ENCODE data around the gene ACTN1. TPM values are rescaled to one million over a fixed set of nuclear protein-coding genes. Genes with fewer than 3 reads are reported as not detected.

Gene ACTN1
- total and polyA plus RNA-seq, 2 of the 8 experiments (the other 6 are each of a cell fraction or from before 2014, with no cell fraction given): 236 to 262 TPM

DNA sequence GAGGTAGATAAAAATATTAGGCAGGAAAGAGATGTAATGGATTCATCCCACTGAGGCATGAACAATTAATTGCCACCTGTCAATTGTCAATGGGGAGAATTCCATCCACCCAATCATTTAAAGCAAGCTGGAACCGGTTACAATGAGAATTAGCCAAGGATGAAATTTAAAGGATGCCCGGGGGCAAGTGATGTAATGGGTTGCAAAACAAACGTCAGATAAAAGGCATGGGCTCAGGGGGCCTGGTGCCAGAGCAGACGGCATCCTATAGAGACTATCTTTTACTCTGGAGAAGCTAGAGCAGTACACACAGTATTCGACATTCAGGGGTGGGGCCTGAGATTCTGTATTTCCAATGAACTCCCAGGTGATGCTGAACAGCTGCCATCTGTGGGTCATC, 105.7 kb downstream of the ACTN1 start:
- WGBS, 2 experiments (ENCODE audit: extremely low coverage in 1 of 2, insufficient coverage in 1 of 2, insufficient read length in 1 of 2, insufficient replicate concordance in 2 of 2, low coverage in 1 of 2, low lambda C conversion rate in 2 of 2, missing lambda C conversion rate in 1 of 2): 83% methylated on average over 5 of the region's 5 CpGs; no CpG with 5 or more reads in 1 of the 2 experiments
- H4K8ac ChIP-seq (ENCODE audit: extremely low read depth, insufficient read depth, low read length): no peak overlapping the region
- TF ChIP-seq FOSL1 (IDR thresholded peaks at IDR 0.05; ENCODE audit: insufficient read depth, low read depth, low read length) (no peak), JUN (IDR thresholded peaks at IDR 0.05; ENCODE audit: low read depth, low read length) (no peak), SIN3A (conservative IDR thresholded peaks at IDR 0.05 in 1 of 2, IDR thresholded peaks at IDR 0.05 in 1 of 2; ENCODE audit: low read depth in 1 of 2, low read length in 2 of 2) (no peak), CHD1 (IDR thresholded peaks at IDR 0.05; ENCODE audit: low read depth, low read length) (no peak), SIRT6 (IDR thresholded peaks at IDR 0.05; ENCODE audit: low read length) (no peak), GTF2F1 (IDR thresholded peaks at IDR 0.05; ENCODE audit: borderline replicate concordance, low read depth, low read length) (no peak), CTBP2 (IDR thresholded peaks at IDR 0.05; ENCODE audit: borderline replicate concordance, insufficient read depth, insufficient read length, low read length) (no peak)
- TF ChIP-seq, protein P1, sequence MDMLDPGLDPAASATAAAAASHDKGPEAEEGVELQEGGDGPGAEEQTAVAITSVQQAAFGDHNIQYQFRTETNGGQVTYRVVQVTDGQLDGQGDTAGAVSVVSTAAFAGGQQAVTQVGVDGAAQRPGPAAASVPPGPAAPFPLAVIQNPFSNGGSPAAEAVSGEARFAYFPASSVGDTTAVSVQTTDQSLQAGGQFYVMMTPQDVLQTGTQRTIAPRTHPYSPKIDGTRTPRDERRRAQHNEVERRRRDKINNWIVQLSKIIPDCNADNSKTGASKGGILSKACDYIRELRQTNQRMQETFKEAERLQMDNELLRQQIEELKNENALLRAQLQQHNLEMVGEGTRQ (IDR thresholded peaks at IDR 0.05; ENCODE audit: low read length): no peak
- DNase-seq (ENCODE audit: low read depth in 1 of 2, low spot score in 2 of 2) (no peak), FAIRE-seq (no peak)
- no peak overlapping the region for H3K23ac ChIP-seq (ENCODE audit: insufficient read length)
- H2AK5ac ChIP-seq (ENCODE audit: low read depth, low read length): no peak overlapping the region
- no peaks in the 10 kb centered on the region for H3K23me2 ChIP-seq (ENCODE audit: low read depth, low read length)
- H3K79me2 ChIP-seq (ENCODE audit: control insufficient read depth in 1 of 2, insufficient read depth in 2 of 2, low read length in 2 of 2): no peaks in the 10 kb centered on the region
- H2AFZ ChIP-seq (ENCODE audit: low read length): no peak overlapping the region
- H3K18ac ChIP-seq (ENCODE audit: extremely low read depth, low read length): no peak overlapping the region
- H3K27me3 ChIP-seq (replicated peaks in 1 of 4; ENCODE audit: control insufficient read depth in 3 of 4, extremely low read depth in 1 of 4, insufficient read depth in 3 of 4, low read length in 3 of 4): no peaks in the 10 kb centered on the region
- H3K56ac ChIP-seq (replicated peaks; ENCODE audit: insufficient read length, low read depth, low read length): no peak overlapping the region
- no peak overlapping the region for H4K5ac ChIP-seq (ENCODE audit: insufficient read length, low read depth, low read length)
- H3K27ac ChIP-seq (ENCODE audit: low read depth, low read length): no peak overlapping the region
- ChIA-PET POLR2A (ENCODE audit: partially characterized antibody) (interaction anchor here (1.2 to 1.8 kb wide), 4 partner anchors 10 to 24 kb away, joined by 3 to 6 read pairs (median 5); no protein-coding TSS in a partner anchor), CTCF (ENCODE audit: partially characterized antibody) (interaction anchor here (0.8 to 3.9 kb wide), 7 partner anchors 10 to 234 kb away, joined by 3 to 25 read pairs (median 7); no protein-coding TSS in a partner anchor)
- no peaks in the 10 kb centered on the region for H3K9me3 ChIP-seq (ENCODE audit: insufficient read depth in 2 of 2, low read depth in 1 of 2, low read length in 1 of 2)
- H4K91ac ChIP-seq (replicated peaks; ENCODE audit: insufficient read length, low read length): no peak overlapping the region
- H2BK20ac ChIP-seq (ENCODE audit: low read length): no peak overlapping the region
- H3K4me1 ChIP-seq (replicated peaks in 1 of 4; ENCODE audit: control insufficient read depth in 3 of 4, insufficient read depth in 4 of 4, low read length in 3 of 4): no peaks in the 10 kb centered on the region
- no peak overlapping the region for H3K9ac ChIP-seq (replicated peaks in 1 of 4; ENCODE audit: extremely low read depth in 1 of 4, low read depth in 3 of 4, low read length in 3 of 4)
- peaks cover 20 to 63% (median 51%) of the 10 kb centered on the region in 4 experiments; a peak in 7 of 8 replicates for H3K36me3 ChIP-seq (ENCODE audit: control insufficient read depth in 2 of 4, insufficient read depth in 4 of 4, low read length in 3 of 4)
- H2BK120ac ChIP-seq (replicated peaks; ENCODE audit: low read depth, low read length): no peak overlapping the region
- no peak overlapping the region for H3K14ac ChIP-seq (ENCODE audit: insufficient read length)
- H3K4me3 ChIP-seq (ENCODE audit: extremely low read depth in 1 of 4, insufficient read depth in 2 of 4, low read depth in 3 of 4, low read length in 4 of 4): no peak overlapping the region
- no peak overlapping the region for H2BK12ac ChIP-seq (ENCODE audit: low read depth, low read length)
- peaks cover 0 to 4% of the 10 kb centered on the region in 2 experiments for H4K20me1 ChIP-seq (replicated peaks in 1 of 2; ENCODE audit: control insufficient read depth in 1 of 2, insufficient read depth in 2 of 2, low read length in 2 of 2)
- H3K79me1 ChIP-seq (ENCODE audit: low read depth, low read length): no peaks in the 10 kb centered on the region
- no peak overlapping the region for H3K4me2 ChIP-seq (ENCODE audit: insufficient read depth in 1 of 2, low read depth in 2 of 2, low read length in 2 of 2)
- no peak overlapping the region for H2BK5ac ChIP-seq (ENCODE audit: low read depth, low read length)
- H2BK15ac ChIP-seq (ENCODE audit: low read length): no peak overlapping the region
- H3K4ac ChIP-seq (replicated peaks; ENCODE audit: insufficient read length, low read depth, low read length): no peak overlapping the region

All from H1 (cell line).